IMR-90 (cell line): Measurements from ENCODE around the gene CUX1. TPM values are rescaled to one million over a fixed set of nuclear protein-coding genes. Genes with fewer than 3 reads are reported as not detected.
A peak's percentile ranks its signal among the peaks of the same experiment; 100 is the strongest.

Experiments used
- SMC3 ChIP-seq: fragments of 150-350 bp; IDR thresholded peaks from 2 replicates; pipeline ENCODE4 v1.6.1; 2016; ENCODE audit warnings: low read depth, mild to moderate bottlenecking, antibody characterized with exemption, low read length, moderate library complexity
- polyA plus RNA-seq, 3 experiments: library from polyadenylated mRNA; depleted of rRNA; stranded (reverse); fragments of >200 nt; gene quantifications; 2 replicates each; pipeline ENCODE4 v1.2.3, GENCODE V29; 2012; ENCODE audit warnings: low replicate concordance in 1 of 3
- total RNA-seq: library from RNA; depleted of rRNA; stranded (reverse); fragments of >200 nt; gene quantifications from 2 replicates; pipeline ENCODE4 v1.2.3, GENCODE V29; 2012
- TF ChIP-seq, protein P1 (sequence below): conservative IDR thresholded peaks from 2 replicates; pipeline ENCODE4 v1.5.1; 2012; ENCODE audit warnings: mild to moderate bottlenecking, low read depth, low read length, improper control_type of control experiment

CUX1 gene
- total and polyA plus RNA-seq, 2 of the 4 experiments (the other 2 are of a cell fraction) = 19.7 to 46.4 TPM

GRCh38 chr7:102236592-102237287 is 419.3 kb downstream of the CUX1 start (continued):
- TF ChIP-seq, protein P1, sequence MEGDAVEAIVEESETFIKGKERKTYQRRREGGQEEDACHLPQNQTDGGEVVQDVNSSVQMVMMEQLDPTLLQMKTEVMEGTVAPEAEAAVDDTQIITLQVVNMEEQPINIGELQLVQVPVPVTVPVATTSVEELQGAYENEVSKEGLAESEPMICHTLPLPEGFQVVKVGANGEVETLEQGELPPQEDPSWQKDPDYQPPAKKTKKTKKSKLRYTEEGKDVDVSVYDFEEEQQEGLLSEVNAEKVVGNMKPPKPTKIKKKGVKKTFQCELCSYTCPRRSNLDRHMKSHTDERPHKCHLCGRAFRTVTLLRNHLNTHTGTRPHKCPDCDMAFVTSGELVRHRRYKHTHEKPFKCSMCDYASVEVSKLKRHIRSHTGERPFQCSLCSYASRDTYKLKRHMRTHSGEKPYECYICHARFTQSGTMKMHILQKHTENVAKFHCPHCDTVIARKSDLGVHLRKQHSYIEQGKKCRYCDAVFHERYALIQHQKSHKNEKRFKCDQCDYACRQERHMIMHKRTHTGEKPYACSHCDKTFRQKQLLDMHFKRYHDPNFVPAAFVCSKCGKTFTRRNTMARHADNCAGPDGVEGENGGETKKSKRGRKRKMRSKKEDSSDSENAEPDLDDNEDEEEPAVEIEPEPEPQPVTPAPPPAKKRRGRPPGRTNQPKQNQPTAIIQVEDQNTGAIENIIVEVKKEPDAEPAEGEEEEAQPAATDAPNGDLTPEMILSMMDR = peak; percentile 85
- TF ChIP-seq SMC3 = peak; percentile 86
